Stimulated activated CD4-positive, alpha-beta T cell treated with anti-CD3 and anti-CD28 coated beads, Interleukin-2, amount 100 ng/mL, for 48 hours (primary cell): ENCODE results near the gene CFAP157.
"Not testable (repeated sequence)": the region's sequence is repeated elsewhere in the genome, so short reads cannot be mapped to it uniquely, and the experiment has no call there.

ENCODE experiments used
- DNase-seq, 2 donors: peaks; one replicate each; pipeline ENCODE4 v3.0.0-alpha.2; 2020

Gene CFAP157

GRCh38 chr9:127739614-127740330 is 33.0 kb downstream of the CFAP157 start:
- no peak for DNase-seq

DNA sequence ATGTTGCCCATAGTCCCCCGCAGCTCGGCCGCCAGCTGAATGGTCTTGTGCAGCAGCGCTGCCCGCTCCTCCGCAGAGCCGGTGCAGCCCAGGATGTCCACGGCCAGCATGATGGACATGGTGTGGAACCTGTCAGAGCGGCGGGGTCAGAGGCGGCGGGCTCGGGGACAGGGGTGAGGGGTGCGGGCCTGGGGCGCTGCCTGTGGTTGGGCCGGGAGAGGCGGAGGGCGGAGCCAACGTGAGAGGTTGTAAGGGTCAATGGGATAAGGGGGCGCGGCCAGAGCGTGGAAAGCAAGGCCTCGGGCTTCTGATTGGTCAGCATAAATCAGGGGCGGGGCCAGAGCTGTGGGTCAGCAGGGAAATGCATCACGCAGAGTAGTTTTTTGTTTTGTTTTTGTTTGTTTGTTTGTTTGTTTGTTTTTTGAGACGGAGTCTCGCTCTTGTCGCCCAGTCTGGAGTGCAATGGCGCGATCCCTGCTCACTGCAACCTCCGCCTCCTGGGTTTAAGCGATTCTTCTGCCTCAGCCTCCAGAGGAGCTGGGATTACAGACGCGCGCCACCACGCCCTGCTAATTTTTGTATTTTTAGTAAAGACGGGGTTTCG is 35.1 kb downstream of the CFAP157 start:
- DNase-seq: no peak

DNA sequence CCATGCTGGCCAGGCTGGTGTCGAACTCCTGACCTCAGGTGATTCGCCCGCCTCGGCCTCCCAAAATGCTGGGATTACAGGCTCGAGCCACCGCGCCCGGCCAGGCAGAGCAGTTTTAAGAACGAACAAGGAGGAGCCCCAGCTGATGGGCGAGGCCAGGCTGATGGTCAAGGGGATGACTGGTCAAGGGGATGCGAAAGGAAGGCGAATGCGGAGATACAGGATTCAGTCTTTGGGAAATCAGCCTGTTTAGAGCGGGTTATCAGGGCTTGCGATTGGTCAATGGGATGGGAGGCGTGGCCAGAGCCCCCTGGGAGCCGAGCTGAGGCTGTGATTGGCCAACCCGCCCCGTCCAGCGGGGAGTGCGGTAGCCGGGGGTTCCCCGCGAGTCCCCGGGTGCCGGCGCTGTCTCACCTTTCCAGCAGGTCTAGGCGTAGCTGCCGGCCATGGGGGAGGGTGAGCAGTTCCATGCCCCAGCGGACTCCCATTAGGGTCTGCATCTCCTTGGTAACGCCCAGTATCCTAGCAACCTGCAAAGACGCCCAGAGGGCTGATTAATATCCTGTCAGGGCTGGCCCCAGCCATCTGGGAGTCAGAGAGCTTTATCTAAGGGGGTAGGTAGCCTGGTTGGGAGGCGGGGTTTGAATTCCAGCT is 35.8 kb downstream of the CFAP157 start:
- DNase-seq: no peak

DNA sequence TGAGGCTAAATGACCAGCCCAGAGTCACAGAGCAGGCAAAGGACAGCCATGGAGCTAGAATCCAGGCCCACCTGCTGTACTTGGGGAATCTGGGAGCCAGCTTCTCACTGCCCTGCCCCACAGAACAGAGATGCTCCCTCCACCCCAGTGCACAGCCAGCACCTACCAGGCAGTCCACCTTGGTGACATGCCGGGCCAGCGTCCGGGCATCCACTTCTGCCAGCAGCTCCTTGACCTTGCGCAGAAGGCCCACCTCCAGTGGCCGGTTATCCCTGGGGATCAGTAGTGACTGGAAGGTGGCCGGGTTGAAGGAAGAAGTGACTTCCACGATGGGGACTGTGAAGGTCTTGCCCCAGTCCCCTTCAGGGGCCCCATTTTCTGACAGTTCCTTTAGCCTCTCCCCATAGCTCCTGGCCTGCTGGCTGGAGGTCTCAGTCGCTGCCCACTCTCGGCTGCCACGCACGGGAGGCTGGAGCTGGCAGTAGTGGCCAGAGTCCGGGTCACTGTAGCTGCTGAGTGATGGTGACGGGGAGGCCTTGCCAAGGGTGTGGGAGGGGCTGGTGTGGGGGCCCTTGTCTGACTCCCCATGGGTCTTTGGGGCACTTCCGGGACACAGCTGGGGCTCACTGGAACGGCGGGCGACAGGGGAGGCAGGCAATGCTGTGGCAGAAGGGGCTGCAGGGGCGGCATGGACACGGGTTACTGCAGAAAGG is 37.8 kb downstream of the CFAP157 start:
- DNase-seq: no peak

DNA sequence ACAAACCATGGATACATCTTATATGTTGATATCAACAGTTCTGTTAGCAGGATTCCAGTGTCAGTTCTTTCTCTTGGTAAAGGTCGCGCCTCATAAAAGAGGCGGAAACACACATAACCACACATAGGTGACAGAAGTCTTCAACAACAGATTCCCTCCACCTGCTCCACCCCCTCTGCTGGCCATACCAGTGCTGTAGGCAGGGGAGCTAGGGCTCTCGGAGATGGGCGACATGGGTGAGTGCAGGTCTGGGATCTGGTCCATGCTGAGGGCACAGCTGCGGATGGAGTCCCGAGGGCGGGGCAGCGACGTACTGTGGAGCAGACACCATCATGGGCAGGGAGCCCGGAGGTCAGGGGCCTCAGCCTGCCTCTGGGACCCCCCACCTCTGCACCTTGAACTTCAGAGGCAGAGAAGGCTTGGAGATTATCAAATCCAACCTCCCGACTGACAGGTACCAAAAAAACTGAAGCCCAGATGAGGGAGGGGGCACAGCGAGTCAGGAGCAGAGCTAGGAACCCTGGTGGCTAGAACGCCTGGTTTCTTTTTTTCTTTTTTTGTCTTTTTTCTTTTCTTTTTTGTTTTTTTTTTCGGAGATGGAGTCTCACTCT is 40.3 kb downstream of the CFAP157 start:
- DNase-seq: no peak

DNA sequence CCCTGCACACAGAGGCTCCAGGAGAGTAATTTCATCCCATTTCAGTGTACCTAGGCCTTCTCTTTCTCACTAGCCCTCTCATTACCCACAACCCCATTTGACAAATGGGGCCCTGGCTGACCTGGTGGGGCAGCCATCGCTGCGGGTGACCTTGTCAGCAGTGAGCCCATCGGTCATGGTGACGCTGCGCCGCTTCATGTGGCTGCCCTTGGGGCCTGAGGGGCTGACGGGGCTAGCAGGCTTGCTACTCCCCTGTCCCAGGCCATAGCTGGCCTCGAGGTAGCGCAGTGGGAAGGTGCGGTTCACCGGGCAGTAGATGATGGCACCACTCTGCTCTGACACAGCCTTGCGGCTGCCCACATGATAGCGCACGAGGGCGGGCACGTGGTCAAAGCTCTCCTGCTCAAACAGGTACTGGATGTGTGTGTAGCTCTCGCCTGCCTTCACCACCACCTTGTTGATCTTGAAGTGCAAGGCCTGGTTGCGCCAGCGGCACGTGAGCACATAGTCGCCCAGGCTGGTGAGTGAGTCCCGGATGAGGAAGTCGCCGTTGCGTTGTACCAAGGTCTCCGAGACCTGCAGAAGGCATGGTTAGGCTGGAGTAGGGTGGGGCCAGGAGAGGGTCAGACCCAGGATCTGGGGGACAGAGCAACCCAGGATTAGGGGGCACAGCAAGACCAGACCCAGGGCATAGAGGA is 42.5 kb downstream of the CFAP157 start:
- DNase-seq: no peak

GRCh38 chr9:127751269-127752054 is 44.7 kb downstream of the CFAP157 start:
- DNase-seq: no peak

DNA sequence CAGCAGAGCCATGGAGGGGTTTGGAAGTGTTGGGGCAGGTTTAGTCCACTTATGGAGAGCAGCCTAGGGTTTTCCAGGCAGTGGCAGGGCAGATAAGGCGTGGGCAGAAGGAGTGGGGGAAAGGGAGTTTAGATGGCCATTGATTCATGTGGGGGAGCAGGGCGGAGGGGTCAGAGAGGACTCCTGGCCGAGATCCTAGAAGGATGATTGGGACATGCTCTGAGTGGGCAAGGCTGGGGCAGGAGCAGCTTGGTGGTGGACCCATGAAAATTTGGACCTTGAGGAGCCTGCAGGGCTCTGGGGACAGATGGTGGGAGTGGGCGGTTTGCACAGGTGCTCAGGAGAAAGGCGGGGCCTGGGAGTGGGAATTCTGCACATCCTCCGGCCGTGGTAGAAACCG is 46.4 kb downstream of the CFAP157 start:
- no peak for DNase-seq

DNA sequence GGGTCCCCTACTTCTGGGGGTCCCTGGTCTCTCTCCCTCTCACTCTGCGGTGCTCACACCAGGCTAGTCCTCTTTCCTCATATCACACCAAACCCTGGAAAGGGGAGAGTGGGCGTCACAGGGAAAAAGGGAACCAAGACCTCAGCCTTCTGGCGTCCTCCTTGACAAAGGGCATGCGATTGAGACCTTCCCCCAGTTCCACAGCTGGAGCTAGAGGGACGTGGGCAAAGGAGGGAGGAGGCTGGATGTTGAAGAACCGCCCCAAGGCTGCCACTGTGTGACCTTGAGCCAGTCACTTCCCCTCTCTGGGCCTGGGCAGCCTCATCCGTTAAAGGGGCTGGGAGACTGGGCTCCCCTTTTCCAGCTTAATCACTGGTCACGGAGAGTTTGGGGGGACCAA is 46.8 kb downstream of the CFAP157 start:
- no peak for DNase-seq

GRCh38 chr9:127754099-127755060 is 47.6 kb downstream of the CFAP157 start:
- DNase-seq: no peak

GRCh38 chr9:127755061-127756060 is 48.6 kb downstream of the CFAP157 start:
- no peak for DNase-seq

GRCh38 chr9:127756233-127756632 is 49.4 kb downstream of the CFAP157 start:
- DNase-seq: no peak

- DNase-seq: not testable (repeated sequence)
Observed at GRCh38 chr9:127756776-127757175, 50.0 kb downstream of the CFAP157 start.

DNA sequence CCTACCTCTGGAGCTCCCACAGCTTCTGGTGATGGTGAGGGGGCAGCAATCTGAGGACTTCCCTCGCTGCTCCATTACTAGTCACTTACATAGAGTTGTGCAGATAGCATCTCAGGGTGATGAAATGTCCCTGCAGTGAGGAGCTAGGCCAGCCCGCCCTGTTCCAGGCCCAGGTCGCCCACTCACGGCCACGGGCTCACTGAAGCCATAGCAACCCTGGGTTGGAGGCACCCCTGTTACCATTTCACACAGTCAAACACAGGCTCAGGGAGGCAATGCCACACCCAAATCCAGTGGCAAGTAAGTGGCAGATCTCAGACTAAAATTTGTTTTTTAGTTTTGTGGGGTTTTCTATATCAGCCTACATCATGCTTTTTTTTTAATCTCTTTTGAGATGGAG is 52.1 kb downstream of the CFAP157 start:
- no peak for DNase-seq

- DNase-seq: no peak
Observed at GRCh38 chr9:127761061-127761460, 54.3 kb downstream of the CFAP157 start.

GRCh38 chr9:127761491-127761956 is 54.7 kb downstream of the CFAP157 start:
- no peak for DNase-seq

GRCh38 chr9:127762111-127762676 is 55.4 kb downstream of the CFAP157 start:
- DNase-seq: no peak

- no peak for DNase-seq
Observed at GRCh38 chr9:127763918-127764384, 57.2 kb downstream of the CFAP157 start.

DNA sequence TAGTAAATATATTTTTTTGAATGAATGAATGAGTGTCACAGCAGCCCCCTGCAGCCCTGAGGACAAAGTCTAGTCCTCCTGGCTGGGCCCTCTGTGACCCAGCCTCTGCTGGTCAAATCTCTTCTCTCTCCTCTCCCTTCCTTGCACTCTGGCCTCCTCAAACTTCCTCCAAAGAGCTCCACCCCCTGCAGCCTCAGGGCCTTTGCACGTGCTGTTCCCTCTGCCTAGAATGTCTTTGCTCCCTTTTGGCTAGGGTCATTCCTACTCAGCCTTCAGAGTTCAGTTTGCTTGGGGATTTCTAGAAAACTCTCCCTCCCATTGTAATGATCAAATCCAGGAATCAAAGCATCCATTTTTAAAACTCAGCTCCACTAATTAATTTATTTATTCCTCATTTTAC is 58.6 kb downstream of the CFAP157 start:
- DNase-seq: no peak
